ENCODE results near the gene IGFBP1.
"Not testable (repeated sequence)": the region's sequence is repeated elsewhere in the genome, so short reads cannot be mapped to it uniquely, and the experiment has no call there.

The IGFBP1 gene

DNA sequence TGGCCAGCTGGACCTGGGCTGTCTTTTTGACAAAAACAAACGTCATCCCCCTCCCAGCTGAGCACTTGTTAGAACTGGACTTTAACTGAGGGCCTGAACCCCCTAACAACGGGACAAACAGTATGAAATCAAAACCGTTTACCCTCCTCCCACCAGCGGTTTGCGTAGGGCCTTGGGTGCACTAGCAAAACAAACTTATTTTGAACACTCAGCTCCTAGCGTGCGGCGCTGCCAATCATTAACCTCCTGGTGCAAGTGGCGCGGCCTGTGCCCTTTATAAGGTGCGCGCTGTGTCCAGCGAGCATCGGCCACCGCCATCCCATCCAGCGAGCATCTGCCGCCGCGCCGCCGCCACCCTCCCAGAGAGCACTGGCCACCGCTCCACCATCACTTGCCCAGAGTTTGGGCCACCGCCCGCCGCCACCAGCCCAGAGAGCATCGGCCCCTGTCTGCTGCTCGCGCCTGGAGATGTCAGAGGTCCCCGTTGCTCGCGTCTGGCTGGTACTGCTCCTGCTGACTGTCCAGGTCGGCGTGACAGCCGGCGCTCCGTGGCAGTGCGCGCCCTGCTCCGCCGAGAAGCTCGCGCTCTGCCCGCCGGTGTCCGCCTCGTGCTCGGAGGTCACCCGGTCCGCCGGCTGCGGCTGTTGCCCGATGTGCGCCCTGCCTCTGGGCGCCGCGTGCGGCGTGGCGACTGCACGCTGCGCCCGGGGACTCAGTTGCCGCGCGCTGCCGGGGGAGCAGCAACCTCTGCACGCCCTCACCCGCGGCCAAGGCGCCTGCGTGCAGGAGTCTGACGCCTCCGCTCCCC is at the start of gene IGFBP1:
IGFBP1 (plus strand) TSS at position 304 of the 808 bp plus-strand sequence; CDS start at position 469, 165 bp downstream.
- peak; percentile 22 for DNase-seq

DNA sequence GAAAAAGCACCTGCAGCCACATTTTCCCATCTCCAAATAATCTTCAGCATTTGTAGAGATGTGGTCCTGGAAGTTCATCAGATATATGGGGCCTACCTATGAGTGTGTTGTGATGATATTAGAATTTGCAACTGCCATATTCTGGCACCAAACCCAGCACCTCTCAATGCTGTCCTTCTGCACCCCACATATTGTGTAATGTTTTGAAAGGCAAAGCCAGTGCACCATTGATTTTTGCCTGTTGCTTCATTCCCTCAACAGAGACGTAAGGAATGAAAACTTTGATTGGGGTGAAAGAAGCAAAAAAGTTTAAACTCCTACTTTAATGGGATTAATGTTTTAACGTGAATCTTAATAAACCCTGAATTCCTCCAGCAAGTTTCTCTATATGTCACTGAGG is 49.4 kb upstream of the IGFBP1 start:
- DNase-seq: not testable (repeated sequence)

DNA sequence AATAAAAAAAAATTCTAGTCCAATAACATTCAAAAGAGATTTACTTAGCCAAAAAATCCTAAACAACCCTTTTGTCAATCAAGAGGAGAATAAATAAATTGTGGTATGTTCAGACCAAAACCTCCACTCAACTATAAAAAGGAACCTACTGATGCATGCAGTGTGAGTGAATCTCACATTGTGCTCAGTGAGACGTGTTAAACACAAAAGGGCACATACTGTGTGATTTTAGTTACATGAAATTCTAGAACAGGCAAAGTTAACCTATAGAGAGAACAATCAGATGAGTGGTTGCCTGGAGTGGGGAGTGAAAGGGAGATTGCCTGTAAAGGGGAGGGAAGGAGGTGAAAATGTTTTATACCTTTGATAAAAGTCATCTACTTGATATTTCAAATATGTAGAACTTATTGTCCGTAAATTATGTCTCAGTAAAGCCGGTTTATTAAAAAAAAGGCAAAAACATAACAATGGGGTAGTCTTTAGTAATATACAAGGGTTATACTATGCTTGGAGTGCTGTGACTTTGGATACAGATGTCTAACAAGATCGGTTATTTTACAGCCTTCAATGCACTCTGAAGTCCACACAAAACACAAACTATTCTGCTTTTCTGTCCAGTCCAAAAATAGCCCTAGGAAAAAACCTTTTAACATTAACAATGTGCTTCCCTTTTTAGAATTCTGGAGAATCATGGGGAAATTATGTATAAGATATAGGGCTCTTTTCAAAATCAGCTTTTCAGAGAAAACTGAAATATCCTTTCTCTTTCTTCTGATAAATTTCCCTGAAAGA is 46.2 kb upstream of the IGFBP1 start:
- not testable (repeated sequence) for DNase-seq

DNA sequence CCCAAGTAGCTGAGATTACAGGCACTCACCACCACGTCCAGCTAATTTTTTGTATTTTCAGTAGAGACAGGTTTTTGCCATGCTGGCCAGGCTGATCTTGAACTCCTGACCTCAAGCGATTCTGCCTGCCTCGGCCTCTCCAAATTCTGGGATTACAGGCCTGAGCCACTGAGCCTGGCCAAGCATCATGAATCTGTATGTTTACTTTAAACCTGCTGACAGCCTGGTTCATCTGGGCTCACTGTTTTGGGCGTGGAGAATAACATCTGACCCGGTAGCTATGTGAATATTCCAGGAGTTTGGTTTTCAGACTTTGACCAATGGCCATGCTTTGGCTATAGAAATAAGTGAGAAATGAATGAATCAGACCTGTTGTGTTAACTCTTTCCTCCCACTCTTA is 41.8 kb upstream of the IGFBP1 start:
- DNase-seq: not testable (repeated sequence)

DNA sequence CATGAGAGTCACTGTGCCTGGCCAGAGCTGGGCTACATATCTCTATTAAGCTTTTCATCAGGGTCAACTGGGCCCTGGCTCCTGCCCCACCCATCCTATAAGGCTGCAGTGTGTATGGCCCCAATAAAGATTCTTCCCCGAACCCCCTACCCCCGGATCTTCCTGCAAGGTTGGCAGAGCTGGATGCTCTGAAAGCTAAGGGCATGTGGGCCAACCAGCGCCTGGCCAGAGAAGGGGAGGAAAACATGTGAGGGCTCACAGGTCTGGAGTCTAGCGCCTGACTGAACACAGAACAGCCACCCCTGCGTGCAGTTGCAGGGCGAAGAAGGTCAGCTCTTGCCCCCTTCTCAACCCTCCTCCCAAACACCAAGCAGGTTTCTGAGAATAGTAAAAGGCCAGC is 39.6 kb upstream of the IGFBP1 start:
- not testable (repeated sequence) for DNase-seq

DNA sequence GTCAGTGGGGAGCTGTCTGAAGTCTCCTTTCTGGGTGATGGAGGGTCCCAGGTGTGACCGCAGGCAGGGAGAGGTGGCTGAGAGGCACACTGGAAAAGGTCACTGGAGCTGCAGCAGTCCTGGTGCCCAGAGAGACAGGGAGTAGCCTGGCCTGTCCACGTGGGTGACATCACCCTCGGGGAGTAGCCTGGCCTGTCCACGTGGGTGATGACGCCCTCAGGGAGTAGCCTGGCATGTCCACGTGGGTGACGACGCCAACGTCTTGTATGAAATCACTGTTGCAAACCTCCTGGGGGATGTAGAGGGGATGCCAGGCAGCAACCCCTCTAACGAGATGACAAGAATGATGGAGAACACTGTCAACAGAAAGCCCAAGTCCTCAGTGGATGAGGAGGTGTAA is 35.3 kb upstream of the IGFBP1 start:
- DNase-seq: not testable (repeated sequence)

DNA sequence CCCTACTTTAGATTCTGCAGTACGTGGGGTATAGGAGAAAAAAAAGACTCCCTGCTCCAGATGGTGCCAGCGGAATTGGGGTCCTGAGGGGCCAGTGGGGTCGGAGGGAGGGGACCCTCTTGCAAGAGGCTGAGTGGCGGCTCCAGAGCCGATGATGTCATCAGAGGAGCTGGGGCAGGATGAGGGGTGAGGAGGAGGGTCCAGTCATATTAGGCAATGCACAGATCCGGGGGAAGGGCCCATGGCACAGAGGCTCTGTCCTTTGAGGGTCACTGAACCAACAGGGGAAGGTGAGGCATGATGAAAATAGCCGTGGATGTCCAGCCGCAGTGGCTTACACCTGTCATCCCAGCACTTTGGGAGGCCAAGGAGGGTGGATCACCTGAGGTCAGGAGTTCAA is 34.8 kb upstream of the IGFBP1 start:
- DNase-seq: not testable (repeated sequence)

DNA sequence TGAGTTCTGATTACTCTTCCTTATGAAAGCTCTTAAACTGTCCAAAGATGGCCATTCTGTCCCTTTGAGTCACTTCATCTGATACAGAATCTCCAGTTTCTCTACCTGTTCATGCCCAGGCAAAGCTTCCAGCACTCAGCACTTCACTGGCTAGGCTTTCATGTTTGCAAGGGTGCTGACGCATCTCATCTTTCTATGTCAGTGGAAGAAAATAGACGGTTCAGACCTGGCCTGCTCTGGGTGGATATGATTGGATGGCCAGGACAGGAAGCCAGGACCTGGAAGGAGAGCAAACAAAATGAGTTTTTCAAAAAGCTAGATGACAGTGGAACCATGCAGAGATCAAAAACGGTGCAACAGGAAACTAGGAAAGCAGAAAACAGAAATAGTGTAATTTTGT is 32.6 kb upstream of the IGFBP1 start:
- DNase-seq: not testable (repeated sequence)

DNA sequence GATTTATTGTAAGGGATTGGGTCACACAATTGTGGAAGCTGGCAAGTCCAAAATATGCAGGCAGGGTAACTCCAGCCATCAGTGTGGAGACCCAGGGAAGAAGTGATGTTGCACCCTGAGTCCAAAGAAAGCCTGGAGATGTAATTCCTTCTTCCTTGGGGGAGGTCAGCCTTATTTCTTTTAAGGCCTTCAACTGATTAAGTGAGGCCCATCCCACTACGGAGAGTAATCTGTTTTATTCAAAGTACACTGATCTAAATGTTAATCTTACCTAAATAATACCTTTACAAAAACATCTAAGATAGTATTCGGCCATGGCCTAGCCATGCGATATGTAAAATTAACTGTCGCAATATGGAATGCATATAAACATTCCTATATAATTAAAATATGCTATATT is 31.4 kb upstream of the IGFBP1 start:
- DNase-seq: not testable (repeated sequence)

DNA sequence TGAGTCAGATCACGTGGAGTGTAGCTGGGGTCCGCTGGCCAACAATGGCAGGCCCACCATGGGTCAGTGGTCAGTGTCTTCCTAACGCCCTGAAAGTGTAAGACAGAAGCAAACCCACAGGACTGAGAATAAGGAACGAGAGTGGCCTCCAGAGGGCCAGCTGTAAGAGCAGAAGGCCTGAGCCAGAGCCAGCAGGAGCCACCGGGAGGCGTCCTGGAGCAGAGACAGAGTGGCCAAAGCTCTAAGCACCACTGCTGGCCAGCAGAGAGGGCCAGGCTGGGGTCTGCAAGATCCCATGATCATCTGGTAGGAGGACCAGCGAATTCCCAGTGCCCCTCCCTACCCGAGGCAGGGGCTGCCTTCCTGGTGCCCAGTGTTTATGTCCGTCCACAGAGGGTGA is 24.6 kb upstream of the IGFBP1 start:
- DNase-seq: no peak

DNA sequence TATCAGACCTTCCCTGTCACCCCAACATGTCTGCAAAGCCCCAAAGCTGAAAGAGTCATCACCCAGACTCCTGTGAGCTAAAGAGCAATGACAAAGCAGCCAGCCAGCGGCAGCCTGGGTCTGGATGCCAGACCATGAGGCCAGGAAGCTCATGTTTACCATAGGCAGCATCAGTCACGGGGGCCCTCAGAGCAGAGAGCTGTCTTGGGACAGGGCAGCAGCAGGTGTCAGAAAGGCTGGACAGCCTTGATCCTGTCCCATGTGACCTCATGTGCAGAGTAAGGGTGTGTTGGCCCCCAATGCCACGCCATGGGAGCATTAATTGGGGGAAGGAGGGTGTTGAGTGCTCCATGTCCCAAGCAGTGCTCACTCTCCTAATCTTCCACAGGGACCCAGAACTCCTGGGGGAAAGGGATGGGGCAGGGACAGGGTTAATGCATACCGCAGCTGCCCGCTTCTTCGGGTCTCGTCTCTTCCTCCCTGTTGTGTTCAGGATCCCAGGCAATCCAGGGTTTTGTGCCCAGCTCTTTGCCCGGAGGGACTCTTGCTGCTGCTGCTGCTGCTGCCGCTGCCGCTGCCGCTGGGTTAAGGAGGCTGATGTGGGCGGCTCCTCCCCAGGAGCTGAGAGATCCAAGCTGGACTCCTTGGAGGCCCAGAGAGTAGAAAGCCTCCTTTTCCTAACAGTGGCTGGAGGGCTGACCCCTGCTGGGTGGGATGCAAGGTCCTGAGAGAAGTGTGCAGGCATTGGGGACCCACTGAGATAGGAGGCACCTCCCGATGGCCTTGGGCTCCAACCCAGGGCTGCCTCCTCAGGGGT is 22.5 kb upstream of the IGFBP1 start:
- no peak for DNase-seq

DNA sequence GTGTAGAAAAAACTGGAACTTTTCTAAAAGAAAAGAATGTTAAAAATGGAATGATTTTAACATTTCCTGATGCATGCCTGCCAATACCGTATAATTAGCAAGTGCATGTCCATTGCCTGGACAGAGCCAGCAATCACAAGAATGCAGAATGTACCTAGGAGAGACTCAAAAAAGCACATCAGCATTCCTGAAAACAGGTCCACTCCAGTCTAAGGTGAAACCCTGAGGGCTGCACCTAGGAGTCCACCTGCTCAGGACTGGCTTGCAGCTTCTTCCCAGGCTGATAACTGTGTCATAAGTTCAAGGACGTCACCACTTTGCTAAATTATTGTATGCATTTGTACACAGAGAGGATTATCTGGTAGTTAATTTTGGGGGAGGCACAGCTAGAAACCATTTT is 20.8 kb upstream of the IGFBP1 start:
- no peak for DNase-seq

DNA sequence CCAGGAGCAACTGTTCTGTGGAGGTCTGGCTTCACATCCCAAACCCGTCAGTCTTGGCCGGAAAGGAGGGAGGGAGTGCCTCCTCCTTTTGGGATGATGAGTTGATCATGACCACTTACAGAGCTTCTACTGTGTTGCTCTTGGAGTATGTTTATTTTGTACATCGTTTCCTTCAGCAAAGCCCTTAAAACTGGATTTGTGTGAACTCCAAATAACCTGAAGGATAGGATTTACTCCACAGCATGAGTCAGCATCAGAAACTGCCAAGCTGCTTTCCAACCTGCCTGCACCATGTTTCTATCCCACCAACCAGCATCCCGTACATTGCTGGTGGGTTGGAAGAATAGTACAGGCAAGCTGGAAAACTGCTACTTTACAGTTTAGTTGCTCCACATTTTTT is 18.9 kb upstream of the IGFBP1 start:
- no peak for DNase-seq

DNA sequence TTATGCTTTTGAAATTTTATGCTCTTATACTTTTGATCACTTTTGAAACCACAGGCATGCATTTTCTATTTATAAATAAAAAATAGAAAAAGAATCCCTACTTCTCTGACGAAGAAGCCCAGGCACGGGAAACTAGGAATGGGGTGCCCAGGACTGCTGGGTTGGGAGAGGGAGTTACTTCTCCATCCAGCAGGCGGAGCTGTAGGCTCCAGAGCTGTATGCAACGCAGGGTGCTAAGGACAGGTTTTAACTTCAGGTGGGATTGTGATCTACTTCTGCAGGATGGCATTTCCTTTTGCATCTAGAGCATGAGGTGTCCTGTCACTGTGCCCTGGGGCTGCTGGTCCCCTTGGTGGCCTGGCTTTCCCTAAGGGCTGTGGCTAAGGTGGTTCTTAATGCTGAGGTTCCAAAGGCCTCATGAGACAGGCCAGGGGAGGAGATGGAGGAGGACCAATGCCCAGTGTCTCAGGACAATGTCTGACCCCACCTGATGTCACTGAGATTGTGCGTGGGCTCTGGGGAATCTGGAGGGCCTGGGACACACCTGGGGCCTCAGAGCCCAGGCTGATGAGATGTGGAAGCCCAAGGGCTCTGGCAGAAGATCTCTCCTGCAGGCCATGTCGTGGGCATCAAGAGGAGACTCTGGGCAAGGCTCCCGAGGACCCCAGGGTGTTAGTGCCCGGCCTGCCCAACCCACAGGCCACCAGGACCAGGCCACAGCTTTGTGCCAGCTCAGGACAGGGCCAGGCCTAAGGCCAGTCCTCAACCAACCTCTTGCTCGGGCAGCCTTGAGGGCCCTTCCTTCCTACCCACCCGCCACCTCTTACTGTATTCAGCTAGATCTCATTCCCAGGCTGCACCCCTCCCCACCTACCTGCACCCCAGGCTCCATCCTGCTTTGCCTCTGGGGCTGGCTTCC is 15.9 kb upstream of the IGFBP1 start:
- peak; percentile 51 for DNase-seq

DNA sequence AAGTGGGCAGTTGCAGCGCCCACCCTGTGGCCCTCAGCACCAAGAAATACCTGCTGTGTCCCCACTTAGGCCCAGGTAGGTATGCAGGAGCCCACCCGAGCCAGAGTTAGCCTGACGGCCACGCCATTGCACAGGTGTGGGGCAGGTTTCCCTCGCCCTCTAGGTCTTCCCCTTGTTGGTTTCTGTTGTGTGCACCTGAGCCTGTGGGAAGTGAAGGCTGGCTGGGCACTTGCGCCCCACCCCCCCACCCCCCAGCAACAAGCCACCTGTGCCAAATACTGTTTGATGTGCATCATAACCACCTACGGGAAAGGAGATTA is 15.3 kb upstream of the IGFBP1 start, which contains the start of gene CCDC201:
CCDC201 (minus strand) TSS at position 48 of the 320 bp plus-strand sequence. CDS start 75 bp downstream, outside the sequence.
- no peak for DNase-seq

DNA sequence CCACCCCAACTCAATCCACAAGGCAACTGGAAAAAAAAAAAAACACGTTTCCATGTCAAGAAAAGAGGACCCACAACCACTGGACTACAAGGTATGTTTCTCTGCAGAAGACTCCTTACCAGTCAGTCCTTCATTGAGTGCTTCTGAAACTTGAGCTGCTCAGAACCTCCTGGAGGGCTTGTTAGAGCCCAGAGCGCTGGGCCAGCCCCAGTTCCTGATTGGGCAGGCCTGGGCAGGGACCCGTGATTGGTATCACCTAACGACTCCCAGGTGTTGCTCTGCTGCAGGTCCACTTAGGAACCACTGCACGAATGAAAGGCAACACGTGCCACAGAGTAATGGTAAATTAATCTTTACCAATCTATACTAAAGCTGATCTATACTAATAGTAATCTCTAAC is 14.9 kb upstream of the IGFBP1 start:
- DNase-seq: no peak

DNA sequence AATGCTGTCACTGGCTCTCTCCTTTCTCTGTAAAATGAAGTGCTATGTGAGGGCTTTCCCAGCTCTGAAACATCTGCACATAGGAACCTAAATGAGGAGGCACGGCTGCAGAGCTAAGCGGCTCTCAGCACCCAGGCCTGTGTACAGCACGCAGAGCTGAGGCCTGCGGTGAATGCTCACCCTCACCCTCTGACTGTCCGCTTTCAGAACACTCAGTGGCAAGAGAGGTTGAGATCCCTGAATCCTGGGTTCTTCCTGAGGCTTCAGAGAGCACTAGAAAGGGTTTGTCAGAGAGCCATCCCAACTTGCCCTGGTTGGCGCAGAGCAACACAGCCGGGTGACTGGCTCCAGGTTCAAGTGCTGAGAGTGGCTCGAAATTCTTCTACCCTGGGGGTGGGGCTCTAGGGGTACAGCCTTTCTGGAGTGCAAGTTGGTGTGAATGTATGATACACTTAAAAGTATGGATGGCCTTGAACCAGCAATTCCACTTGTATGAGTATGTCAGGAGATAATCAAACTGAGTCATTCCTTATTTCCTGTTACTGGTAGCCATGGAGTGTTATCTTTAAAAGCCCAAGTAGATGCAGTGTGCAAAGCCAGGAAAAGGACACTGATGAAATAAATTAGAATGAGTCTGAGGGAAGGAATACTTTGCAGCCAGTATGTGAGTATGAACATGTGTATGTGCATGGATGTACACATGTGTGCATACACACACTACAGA is 13.7 kb upstream of the IGFBP1 start:
- no peak for DNase-seq

DNA sequence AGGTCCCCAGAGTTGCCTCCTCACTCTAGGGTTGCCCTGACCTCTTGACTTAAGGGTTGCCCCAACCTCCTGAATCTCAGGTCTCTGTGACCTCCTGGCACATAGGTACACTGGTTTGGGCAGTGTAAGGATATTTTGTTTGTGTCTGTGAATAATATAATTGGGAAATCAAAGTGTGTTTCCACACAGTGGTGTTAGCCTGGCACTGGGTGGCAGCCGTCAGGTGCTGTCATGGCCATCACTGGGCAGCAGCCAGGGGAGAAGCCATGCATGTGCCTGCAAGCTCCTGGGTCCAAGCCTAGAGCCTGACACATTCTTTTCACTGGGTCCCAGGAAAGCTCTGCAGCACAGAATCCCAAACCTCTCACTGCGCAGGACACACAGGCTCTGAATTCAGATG is 11.8 kb upstream of the IGFBP1 start:
- DNase-seq: no peak

DNA sequence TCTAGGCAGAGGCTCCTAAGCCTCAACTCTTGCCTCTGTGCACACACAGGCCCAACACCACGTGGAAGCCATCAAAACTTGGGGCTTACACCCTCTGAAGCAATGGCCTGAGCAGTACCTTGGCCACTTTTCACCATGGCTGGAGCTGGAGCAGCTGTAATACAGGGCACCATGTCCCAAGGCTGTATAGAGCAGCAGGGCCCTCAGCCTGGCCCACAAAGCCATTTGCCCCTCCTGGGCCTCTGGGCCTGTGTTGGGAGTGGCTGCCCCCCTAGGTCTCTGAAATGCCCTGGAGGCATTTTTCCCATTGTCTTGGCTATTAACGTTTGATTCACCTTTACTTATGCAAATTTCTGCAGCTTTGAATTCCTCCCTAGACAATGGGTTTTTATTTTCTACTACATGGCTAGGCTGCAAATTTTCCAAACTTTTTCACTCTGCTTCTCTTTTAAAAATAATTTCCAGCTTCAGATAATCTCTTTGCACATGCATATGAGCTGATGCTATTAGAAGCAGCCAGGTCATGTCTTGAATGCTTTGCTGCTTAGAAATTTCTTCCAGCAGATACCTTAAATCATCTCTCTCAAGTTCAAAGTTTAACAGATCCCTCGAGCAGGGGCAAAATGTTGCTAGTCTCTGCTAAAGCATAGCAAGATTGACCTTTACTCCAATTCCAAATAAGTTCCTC is 9.7 kb upstream of the IGFBP1 start:
- no peak for DNase-seq

DNA sequence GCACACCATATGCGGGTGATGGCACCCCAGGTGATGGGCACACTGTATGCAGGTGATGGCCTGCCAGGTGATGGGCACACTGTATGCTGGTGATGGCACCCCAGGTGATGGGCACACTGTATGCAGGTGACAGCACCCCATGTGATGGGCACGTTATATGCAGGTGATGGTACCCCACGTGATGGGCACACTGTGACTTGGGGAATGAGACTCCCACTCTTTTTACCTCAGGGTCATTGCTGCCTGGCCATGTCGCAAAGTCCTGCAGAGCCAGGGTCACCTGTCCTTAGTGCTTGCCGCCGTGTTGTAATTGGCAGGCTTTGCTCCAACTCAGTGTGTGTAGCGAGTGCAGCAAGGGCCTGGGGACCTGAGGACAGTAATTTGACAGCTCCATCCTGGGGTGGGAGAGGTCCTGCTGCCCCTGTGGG is 7.8 kb upstream of the IGFBP1 start:
- DNase-seq: no peak

DNA sequence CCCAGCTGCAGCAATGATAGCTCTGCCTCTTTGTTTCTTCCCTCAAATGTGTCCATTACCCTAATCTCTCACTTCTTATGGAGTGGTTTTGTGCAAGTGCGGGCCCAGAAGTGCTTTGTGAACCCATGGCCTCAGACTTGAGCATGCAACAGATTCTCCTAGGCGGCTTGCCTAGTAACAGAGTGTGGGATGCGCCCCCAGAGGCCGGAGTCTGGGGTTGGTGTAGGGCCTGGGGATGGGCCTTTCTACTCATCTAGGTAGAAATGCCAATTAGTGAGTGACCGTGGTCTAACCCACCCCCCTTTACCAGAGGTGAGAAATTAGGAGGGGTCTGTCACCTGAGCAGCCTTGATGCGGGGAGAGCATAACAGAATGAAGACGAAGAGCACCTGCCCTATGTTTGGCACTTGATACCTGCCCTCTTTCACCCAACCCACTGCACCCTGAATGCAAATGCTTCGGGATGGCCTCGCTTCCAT is 7.0 kb upstream of the IGFBP1 start:
- no peak for DNase-seq

All from RPMI8226 (cell line).